Stimulated activated CD4-positive, alpha-beta T cell treated with anti-CD3 and anti-CD28 coated beads, Interleukin-4, amount 100 ng/mL, for 4 hours (primary cell): Measurements from ENCODE around the gene PDCD1.
"Not testable (repeated sequence)": the region's sequence is repeated elsewhere in the genome, so short reads cannot be mapped to it uniquely, and the experiment has no call there.

ENCODE experiments used
- DNase-seq, 2 experiments: peaks; one replicate each; pipeline ENCODE4 v3.0.0-alpha.2; 2020

PDCD1 gene

GRCh38 chr2:241858206-241859016 lies at the start of gene PDCD1:
PDCD1 (minus strand) TSS chr2:241858894; CDS start chr2:241858838, 56 bp downstream.
- peak; percentile 68 to 90 for DNase-seq

- not testable (repeated sequence) for DNase-seq
These were observed 49.1 kb upstream of the PDCD1 start for GRCh38 chr2:241907831-241908230.

- DNase-seq = no peak
These were observed 48.3 kb upstream of the PDCD1 start for GRCh38 chr2:241906826-241907570.

GRCh38 chr2:241906378-241906770 lies 47.7 kb upstream of the PDCD1 start:
- not testable (repeated sequence) for DNase-seq

- no peak for DNase-seq
These were observed 47.2 kb upstream of the PDCD1 start for GRCh38 chr2:241905716-241906377.

GRCh38 chr2:241904791-241905710 lies 46.4 kb upstream of the PDCD1 start:
- no peak for DNase-seq

GRCh38 chr2:241904011-241904718 lies 45.5 kb upstream of the PDCD1 start:
- DNase-seq = no peak

GRCh38 chr2:241903121-241904010 lies 44.7 kb upstream of the PDCD1 start:
- DNase-seq = no peak

- no peak for DNase-seq
These were observed 43.8 kb upstream of the PDCD1 start for GRCh38 chr2:241902357-241902991.

GRCh38 chr2:241901500-241902351 lies 43.0 kb upstream of the PDCD1 start:
- DNase-seq = no peak

- DNase-seq = no peak
These were observed 42.3 kb upstream of the PDCD1 start for GRCh38 chr2:241901018-241901380.

- DNase-seq = no peak
These were observed 41.7 kb upstream of the PDCD1 start for GRCh38 chr2:241900251-241901017.

- no peak for DNase-seq
These were observed 40.0 kb upstream of the PDCD1 start for GRCh38 chr2:241898463-241899270.

- no peak for DNase-seq
These were observed 38.7 kb upstream of the PDCD1 start for GRCh38 chr2:241897231-241897916.

- no peak for DNase-seq
These were observed 38.1 kb upstream of the PDCD1 start for GRCh38 chr2:241896746-241897201.

GRCh38 chr2:241895712-241896641 lies 37.3 kb upstream of the PDCD1 start:
- DNase-seq = peak in 1 of 2 experiments; percentile 30
